Smooth muscle cell (in vitro differentiated cells): Measurements from ENCODE around the gene PLEKHA5. TPM values are rescaled to one million over a fixed set of nuclear protein-coding genes. Genes with fewer than 3 reads are reported as not detected.

Source experiments
- DNase-seq: peaks from one replicate; lab custom pipeline; 2025; ENCODE audit not compliant: unreplicated experiment; lab: John Stamatoyannopoulos, UW
- H2AFZ ChIP-seq: fragments of 200-600 bp; sonication (generic); 2 replicates; pipeline ENCODE4 v1.6.0; 2016; ENCODE audit warnings: antibody characterized with exemption, low read depth, mild to moderate bottlenecking
- H3F3A ChIP-seq: fragments of 200-600 bp; sonication (generic); 2 replicates; pipeline ENCODE4 v1.6.0; 2017; ENCODE audit warnings: antibody characterized with exemption, low read depth
- H3K27ac ChIP-seq: fragments of 200-600 bp; sonication (generic); 2 replicates; pipeline ENCODE4 v1.5.1; 2016; ENCODE audit warnings: low read depth, mild to moderate bottlenecking
- H3K27me3 ChIP-seq: fragments of 200-600 bp; sonication (generic); 2 replicates; pipeline ENCODE4 v1.6.1; 2016; ENCODE audit warnings: low read depth, mild to moderate bottlenecking
- H3K36me3 ChIP-seq: fragments of 200-600 bp; sonication (generic); 2 replicates; pipeline ENCODE4 v1.5.1; 2016; ENCODE audit warnings: low read depth
- H3K4me1 ChIP-seq: fragments of 200-600 bp; sonication (generic); 2 replicates; pipeline ENCODE4 v1.5.1; 2016; ENCODE audit warnings: low read depth
- H3K4me2 ChIP-seq: fragments of 200-600 bp; sonication (generic); 2 replicates; pipeline ENCODE4 v1.6.0; 2016; ENCODE audit warnings: mild to moderate bottlenecking
- H3K4me3 ChIP-seq: fragments of 200-600 bp; sonication (generic); 2 replicates; pipeline ENCODE4 v1.5.1; 2016; ENCODE audit warnings: mild to moderate bottlenecking
- H3K79me2 ChIP-seq: fragments of 200-600 bp; sonication (generic); 2 replicates; pipeline ENCODE4 v1.6.0; 2016; ENCODE audit warnings: low read depth, mild to moderate bottlenecking
- H3K9ac ChIP-seq: fragments of 200-600 bp; sonication (generic); 2 replicates; pipeline ENCODE4 v1.6.0; 2016; ENCODE audit warnings: low read depth
- H3K9me3 ChIP-seq: fragments of 200-600 bp; sonication (generic); replicated peaks from 2 replicates; pipeline ENCODE4 v1.5.1; 2016; ENCODE audit warnings: low read depth
- H4K20me1 ChIP-seq: fragments of 200-600 bp; sonication (generic); 2 replicates; pipeline ENCODE4 v1.6.0; 2016; ENCODE audit warnings: low read depth
- CTCF ChIP-seq: fragments of 200-600 bp; sonication (generic); IDR thresholded peaks from 2 replicates; pipeline ENCODE4 v1.5.1; 2017; ENCODE audit warnings: borderline replicate concordance, mild to moderate bottlenecking, antibody characterized with exemption; ENCODE audit not compliant: insufficient read depth, poor library complexity, severe bottlenecking
- WGBS: methylation state at CpG from one replicate; pipeline ENCODE4 v1.1.7; 2016; ENCODE audit warnings: low lambda C conversion rate; 5-methylcytosine and 5-hydroxymethylcytosine counted together
- polyA plus RNA-seq: library from polyadenylated mRNA; unstranded; fragments of >200 nt; fragmentation: Nextera tagmentation; extraction: Ambion mirVana; gene quantifications from 2 replicates; pipeline ENCODE4 v1.2.1, GENCODE V29; 2016
- total RNA-seq: library from RNA; depleted of rRNA; stranded (reverse); fragments of >200 nt; gene quantifications from 2 replicates; pipeline ENCODE4 v1.2.3, GENCODE V29; 2014

The PLEKHA5 gene
- total and polyA plus RNA-seq, 2 experiments from 2014 or later: 21.4 to 43.1 TPM

GRCh38 chr12:19140381-19141236, 11.1 kb downstream of the PLEKHA5 start:
- Histone ChIP-seq H3K36me3 (no peaks in the 10 kb centered on the region), H3K4me1 (peaks cover 15% of the 10 kb centered on the region), H3K9me3 (no peaks in the 10 kb centered on the region), H3K9ac (no peak overlapping the region), H3F3A (no peaks in the 10 kb centered on the region), H3K27ac (no peak overlapping the region), H2AFZ (no peak overlapping the region), H3K4me3 (no peak overlapping the region), H3K79me2 (peaks cover 84% of the 10 kb centered on the region), H3K4me2 (no peak overlapping the region), H4K20me1 (peaks cover 42% of the 10 kb centered on the region), H3K27me3 (no peaks in the 10 kb centered on the region)
- no peak for TF ChIP-seq CTCF
- no peak for DNase-seq
- WGBS: 94% methylated on average over 8 of the region's 8 CpGs

- Histone ChIP-seq H3K27me3 (no peaks in the 10 kb centered on the region), H3K4me2 (no peak overlapping the region), H4K20me1 (peaks cover 50% of the 10 kb centered on the region), H3K27ac (no peak overlapping the region), H3K9me3 (no peaks in the 10 kb centered on the region), H3K36me3 (no peaks in the 10 kb centered on the region), H3K4me1 (peaks cover 15% of the 10 kb centered on the region), H3F3A (no peaks in the 10 kb centered on the region), H3K9ac (no peak overlapping the region), H3K4me3 (no peak overlapping the region), H3K79me2 (peaks cover 84% of the 10 kb centered on the region), H2AFZ (no peak overlapping the region)
- 94% methylated on average over 2 of the region's 2 CpGs for WGBS
- no peak for DNase-seq
- TF ChIP-seq CTCF: no peak
Measured at GRCh38 chr12:19142499-19142898, 13.0 kb downstream of the PLEKHA5 start.

- Histone ChIP-seq H3F3A (no peaks in the 10 kb centered on the region), H4K20me1 (peaks cover 36% of the 10 kb centered on the region), H3K9ac (no peak overlapping the region), H3K79me2 (peaks cover 93% of the 10 kb centered on the region), H3K9me3 (no peaks in the 10 kb centered on the region), H3K4me3 (no peak overlapping the region), H3K27me3 (no peaks in the 10 kb centered on the region), H3K4me2 (no peak overlapping the region), H3K27ac (no peak overlapping the region), H3K36me3 (no peaks in the 10 kb centered on the region), H3K4me1 (peaks cover 5% of the 10 kb centered on the region), H2AFZ (no peak overlapping the region)
- no peak for TF ChIP-seq CTCF
- 59% methylated on average over 6 of the region's 6 CpGs for WGBS
- DNase-seq: no peak
Measured at GRCh38 chr12:19144287-19144686, 14.8 kb downstream of the PLEKHA5 start.

GRCh38 chr12:19144985-19145384, 15.5 kb downstream of the PLEKHA5 start:
- peaks cover 31% of the 10 kb centered on the region for H4K20me1 ChIP-seq
- TF ChIP-seq CTCF: no peak
- no peaks in the 10 kb centered on the region for H3K9me3 ChIP-seq
- no peak overlapping the region for H2AFZ ChIP-seq
- no peak overlapping the region for H3K4me3 ChIP-seq
- H3K27me3 ChIP-seq: no peaks in the 10 kb centered on the region
- 76% methylated on average over 2 of the region's 2 CpGs for WGBS
- no peak overlapping the region for H3K27ac ChIP-seq
- peaks cover 88% of the 10 kb centered on the region for H3K79me2 ChIP-seq
- no peak overlapping the region for H3K4me2 ChIP-seq
- H3K36me3 ChIP-seq: no peaks in the 10 kb centered on the region
- no peak overlapping the region for H3K9ac ChIP-seq
- H3K4me1 ChIP-seq: no peaks in the 10 kb centered on the region
- DNase-seq: no peak
- H3F3A ChIP-seq: no peaks in the 10 kb centered on the region
